AG04449 (cell line): ENCODE data around the gene ASNS.

Source experiments
- CTCF ChIA-PET: fragments of 350-600 bp; formaldehyde crosslinking; extraction: SDS; loops from one replicate; lab custom pipeline; 2021; ENCODE audit warnings: antibody characterized with exemption; lab: Yijun Ruan, JAX
- POLR2A ChIA-PET: fragments of 400-600, 350-600 bp; formaldehyde crosslinking; extraction: SDS; loops from one replicate; lab custom pipeline; 2020; ENCODE audit warnings: antibody characterized with exemption, inconsistent platforms; lab: Yijun Ruan, JAX
- DNase-seq: peaks from one replicate; pipeline ENCODE4 v3.0.0-alpha.2; 2010; ENCODE audit warnings: low read depth, low spot score
- H3K4me3 ChIP-seq: 2 replicates; pipeline ENCODE4 v1.5.1; 2011; ENCODE audit warnings: low read depth, mild to moderate bottlenecking, control low read depth, low read length
- CTCF ChIP-seq: IDR thresholded peaks from one replicate; pipeline ENCODE4 v1.5.1; 2011; ENCODE audit warnings: mild to moderate bottlenecking, moderate library complexity, low read length, control low read depth, inconsistent platforms; ENCODE audit not compliant: insufficient read depth; ENCODE audit errors: missing control alignments

ASNS gene

DNA sequence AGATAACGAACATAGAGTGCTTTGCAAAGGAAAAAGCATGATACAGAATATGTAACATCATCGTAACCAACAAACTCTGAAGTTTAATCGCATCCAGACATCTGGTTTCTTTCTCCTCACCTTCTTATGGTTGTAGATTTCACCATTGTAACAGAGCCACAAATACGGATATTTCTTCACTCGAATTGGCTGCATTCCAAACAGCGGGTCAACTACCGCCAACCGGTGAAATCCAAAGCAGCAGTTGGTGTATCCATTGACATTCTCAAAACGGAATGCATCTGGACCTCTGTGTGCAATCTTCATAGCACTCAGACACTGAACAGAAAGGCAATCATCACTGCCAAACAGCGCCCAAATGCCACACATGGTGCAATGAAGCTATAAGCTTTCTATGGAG is 3.4 kb downstream of the ASNS start:
- POLR2A ChIA-PET = interaction anchor here (1.5 kb wide), 1 partner anchor 12 kb away, joined by 3 read pairs; no protein-coding TSS in a partner anchor
- CTCF ChIA-PET = interaction anchor here (0.6 to 1.8 kb wide), 2 partner anchors 24 to 468 kb away, joined by 3 to 5 read pairs; no protein-coding TSS in a partner anchor
- no peak for TF ChIP-seq CTCF
- no peak overlapping the region for H3K4me3 ChIP-seq
- no peak for DNase-seq

GRCh38 chr7:97868314-97868713 is 3.9 kb downstream of the ASNS start:
- no peak for DNase-seq
- no peak overlapping the region for H3K4me3 ChIP-seq
- TF ChIP-seq CTCF = no peak
- ChIA-PET POLR2A (no interaction called here), CTCF (interaction anchor here (0.6 to 1.5 kb wide), 2 partner anchors 23 to 468 kb away, joined by 3 to 5 read pairs; no protein-coding TSS in a partner anchor)

GRCh38 chr7:97865104-97865503 is 7.1 kb downstream of the ASNS start:
- H3K4me3 ChIP-seq = no peak overlapping the region
- ChIA-PET POLR2A (no interaction called here), CTCF (no interaction called here)
- DNase-seq = no peak
- TF ChIP-seq CTCF = no peak

GRCh38 chr7:97859606-97860204 is 12.5 kb downstream of the ASNS start:
- H3K4me3 ChIP-seq = no peak overlapping the region
- CTCF ChIA-PET = no interaction called here
- no peak for DNase-seq
- POLR2A ChIA-PET = interaction anchor here (1.0 kb wide), 1 partner anchor 13 kb away, joined by 3 read pairs; the partner anchor contains the start of gene ASNS
- TF ChIP-seq CTCF = no peak

DNA sequence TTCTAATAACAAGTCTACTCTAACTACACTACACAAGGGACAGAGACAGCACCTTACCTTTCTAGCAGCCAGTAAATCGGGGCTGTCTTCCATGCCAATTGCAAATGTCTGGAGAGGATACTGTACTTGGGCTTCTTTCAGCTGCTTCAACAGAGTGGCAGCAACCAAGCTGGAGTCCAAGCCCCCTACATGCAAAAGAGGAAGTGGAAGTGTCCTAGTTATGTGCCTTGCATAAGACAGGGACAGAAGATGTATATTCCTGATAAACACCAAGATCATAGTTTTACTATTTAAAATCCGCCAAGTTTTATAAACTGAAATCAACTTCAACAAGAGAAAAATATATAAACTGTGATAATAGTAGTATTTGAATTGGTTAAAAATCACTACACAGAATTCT is 14.0 kb downstream of the ASNS start:
- no peak for DNase-seq
- no peak for TF ChIP-seq CTCF
- ChIA-PET POLR2A (no interaction called here), CTCF (interaction anchor here (1.3 kb wide), 1 partner anchor 13 kb away, joined by 5 read pairs; no protein-coding TSS in a partner anchor)
- no peak overlapping the region for H3K4me3 ChIP-seq

- TF ChIP-seq CTCF = no peak
- ChIA-PET CTCF (interaction anchor here (1.4 to 4.0 kb wide), 2 partner anchors 12 to 678 kb away, joined by 4 to 19 read pairs; no protein-coding TSS in a partner anchor), POLR2A (no interaction called here)
- H3K4me3 ChIP-seq = no peak overlapping the region
- no peak for DNase-seq
These were observed 14.7 kb downstream of the ASNS start for GRCh38 chr7:97857544-97857943.
